ENCODE measurements around the gene CAMK1D.

GRCh38 chr10:12822126-12822892 is 473.0 kb downstream of the CAMK1D start:
- TF ChIP-seq CTCF (IDR thresholded peaks at IDR 0.05; ENCODE audit: poor library complexity) (no peak), EZH2 (IDR thresholded peaks at IDR 0.05; ENCODE audit: borderline replicate concordance) (no peak), EZH2phosphoT487 (IDR thresholded peaks at IDR 0.05; ENCODE audit: low read depth, severe bottlenecking, unreplicated experiment) (no peak)

Data from hepatocyte (in vitro differentiated cells).